ENCODE measurements around the gene TP53AIP1.

Gene TP53AIP1

DNA sequence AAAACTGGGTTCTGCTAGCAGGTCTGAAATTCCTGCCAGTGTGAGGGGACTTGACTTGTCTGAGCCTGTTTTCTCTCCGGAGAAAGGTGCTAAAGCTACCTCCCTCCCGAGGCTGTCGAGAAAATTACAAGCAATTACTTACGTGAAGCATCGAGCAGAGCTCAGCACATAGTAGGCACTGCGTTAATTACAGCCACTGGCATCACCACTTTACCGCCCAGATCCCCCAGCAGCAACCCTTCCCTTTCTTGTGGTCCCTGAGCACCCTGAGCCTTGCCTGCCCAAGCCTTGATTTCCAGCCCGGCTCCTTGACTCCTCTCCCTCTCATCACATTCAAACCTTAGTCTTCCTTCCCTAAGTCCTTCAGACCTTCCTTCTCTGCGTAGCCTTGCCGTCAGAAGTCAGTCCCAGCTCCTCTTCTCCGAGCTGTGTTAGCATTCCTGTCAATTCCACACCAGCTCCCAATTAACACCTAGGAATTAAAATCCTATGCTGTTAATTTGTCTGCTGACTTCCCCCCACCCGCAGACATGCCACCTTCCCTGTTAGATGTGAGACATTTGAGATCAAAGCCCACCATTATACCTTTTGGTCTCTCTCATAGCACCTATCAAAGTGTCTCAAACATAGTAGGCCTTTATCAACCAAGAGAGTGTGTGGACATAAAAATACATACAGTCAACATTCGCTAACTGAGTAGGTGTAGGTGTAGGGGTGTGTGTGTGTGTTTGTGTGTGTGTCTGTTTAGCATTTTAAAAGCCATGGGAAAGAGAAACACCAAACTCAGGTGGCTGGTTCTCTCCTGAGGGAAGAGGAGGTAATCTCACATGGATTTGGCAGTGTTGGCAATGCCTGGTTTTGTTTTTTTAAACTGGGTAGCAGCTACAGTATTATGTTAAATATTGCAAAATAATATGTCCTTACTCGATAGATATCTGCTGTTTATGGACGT lies 54.4 kb downstream of the TP53AIP1 start:
- no peak for DNase-seq

DNA sequence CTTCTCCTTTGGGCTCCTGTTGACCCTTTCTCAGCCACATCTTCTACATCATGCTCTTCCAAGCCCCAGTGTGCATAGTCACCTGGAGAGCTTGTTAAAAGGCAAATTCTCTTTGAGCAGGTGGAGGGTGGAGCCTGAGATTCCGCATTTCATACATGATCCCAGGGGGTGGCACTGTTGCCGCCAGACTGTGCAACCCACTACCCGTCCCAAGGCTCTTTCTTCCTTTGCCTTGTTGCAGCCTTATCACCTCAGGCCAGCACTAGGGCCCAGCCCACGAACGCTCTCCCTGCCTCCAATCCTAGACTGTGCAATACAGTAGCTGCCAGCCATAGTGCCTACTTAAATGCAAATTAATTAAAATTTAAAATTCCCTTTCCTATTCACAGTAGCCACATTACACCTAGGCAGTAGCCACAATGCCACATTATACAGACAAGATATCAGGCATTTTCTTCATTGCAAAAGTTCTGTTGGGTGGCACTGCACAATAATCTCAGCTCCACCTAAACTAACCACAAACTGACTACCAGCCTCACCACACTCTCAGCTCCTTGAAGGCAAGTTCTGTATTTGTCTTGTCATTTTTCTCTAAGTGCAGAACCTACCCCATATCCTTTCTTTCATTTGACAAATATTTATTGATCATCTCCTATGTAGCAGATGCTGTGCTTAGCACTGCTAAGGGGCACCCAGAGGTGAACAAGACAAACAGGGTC lies 56.1 kb downstream of the TP53AIP1 start:
- DNase-seq = no peak
